Osteoblast (primary cell): Measurements from ENCODE around the gene DCDC1. TPM values are rescaled to one million over a fixed set of nuclear protein-coding genes. Genes with fewer than 3 reads are reported as not detected.

Experiments used
- DNase-seq: peaks from one replicate; pipeline ENCODE4 v3.0.0; 2011; ENCODE audit warnings: low spot score, mixed read lengths; ENCODE audit not compliant: insufficient read length; ENCODE audit errors: missing footprints
- H2AFZ ChIP-seq: 2 replicates; pipeline ENCODE4 v1.6.0; 2011; ENCODE audit warnings: mild to moderate bottlenecking, low read length
- H3K27ac ChIP-seq: 2 replicates; pipeline ENCODE4 v1.5.1; 2011; ENCODE audit warnings: mild to moderate bottlenecking, low read depth, low read length, moderate library complexity
- H3K27me3 ChIP-seq: 2 replicates; pipeline ENCODE4 v1.6.0; 2012; ENCODE audit warnings: mild to moderate bottlenecking, control low read depth, inconsistent platforms, low read length, moderate library complexity; ENCODE audit not compliant: insufficient read depth
- H3K36me3 ChIP-seq: 2 replicates; pipeline ENCODE4 v1.5.1; 2011; ENCODE audit warnings: mild to moderate bottlenecking, low read length, control low read depth, moderate library complexity; ENCODE audit not compliant: insufficient read depth
- H3K4me1 ChIP-seq: 2 replicates; pipeline ENCODE4 v1.5.1; 2011; ENCODE audit warnings: mild to moderate bottlenecking, low read length, control low read depth, moderate library complexity; ENCODE audit not compliant: insufficient read depth
- H3K4me2 ChIP-seq: 2 replicates; pipeline ENCODE4 v1.6.0; 2011; ENCODE audit warnings: mild to moderate bottlenecking, low read length; ENCODE audit not compliant: insufficient read depth
- H3K4me3 ChIP-seq: fragments of 200-600 bp; sonication (generic); 3 replicates; pipeline ENCODE4 v1.5.1; 2012; ENCODE audit warnings: mild to moderate bottlenecking, low read length, inconsistent platforms; ENCODE audit not compliant: insufficient read depth
- H3K79me2 ChIP-seq: 2 replicates; pipeline ENCODE4 v1.6.0; 2012; ENCODE audit warnings: mild to moderate bottlenecking, low read length, control low read depth, inconsistent platforms; ENCODE audit not compliant: insufficient read depth
- H3K9me3 ChIP-seq: 2 replicates; pipeline ENCODE4 v1.5.1; 2011; ENCODE audit warnings: low read depth, low read length, control low read depth
- H4K20me1 ChIP-seq: 2 replicates; pipeline ENCODE4 v1.6.0; 2012; ENCODE audit warnings: mild to moderate bottlenecking, low read length, control low read depth; ENCODE audit not compliant: insufficient read depth
- CTCF ChIP-seq: IDR thresholded peaks from 2 replicates; pipeline ENCODE4 v1.5.1; 2011; ENCODE audit warnings: mild to moderate bottlenecking, low read depth, low read length, moderate library complexity; ENCODE audit errors: extremely low read depth
- total RNA-seq: library from RNA; depleted of rRNA; stranded (reverse); fragments of >200 nt; gene quantifications from 2 replicates; pipeline ENCODE4 v1.2.3, GENCODE V29; 2012

The DCDC1 gene
- total RNA-seq, 1 donor: 1.1 TPM

- Histone ChIP-seq H4K20me1 (no peaks in the 10 kb centered on the region), H3K4me2 (no peak overlapping the region), H3K36me3 (no peaks in the 10 kb centered on the region), H3K79me2 (no peaks in the 10 kb centered on the region), H3K9me3 (no peaks in the 10 kb centered on the region), H3K27ac (no peak overlapping the region), H3K4me1 (no peaks in the 10 kb centered on the region), H3K4me3 (no peak overlapping the region), H2AFZ (no peak overlapping the region), H3K27me3 (no peaks in the 10 kb centered on the region)
- no peak for DNase-seq
- TF ChIP-seq CTCF: no peak
Measured at GRCh38 chr11:30825723-30826122, 543.8 kb downstream of the DCDC1 start.

- DNase-seq: no peak
- Histone ChIP-seq H3K4me1 (no peaks in the 10 kb centered on the region), H3K27me3 (no peaks in the 10 kb centered on the region), H4K20me1 (no peaks in the 10 kb centered on the region), H3K4me2 (no peak overlapping the region), H3K27ac (no peak overlapping the region), H3K79me2 (no peaks in the 10 kb centered on the region), H3K9me3 (no peaks in the 10 kb centered on the region), H3K4me3 (no peak overlapping the region), H3K36me3 (no peaks in the 10 kb centered on the region), H2AFZ (no peak overlapping the region)
- TF ChIP-seq CTCF: no peak
Measured at GRCh38 chr11:30823119-30823518, 546.4 kb downstream of the DCDC1 start.

GRCh38 chr11:30821438-30821965 lies 548.0 kb downstream of the DCDC1 start:
- no peak for DNase-seq
- Histone ChIP-seq H3K4me2 (no peak overlapping the region), H3K9me3 (no peaks in the 10 kb centered on the region), H3K4me3 (no peak overlapping the region), H3K4me1 (no peaks in the 10 kb centered on the region), H3K27ac (no peak overlapping the region), H3K36me3 (no peaks in the 10 kb centered on the region), H3K27me3 (no peaks in the 10 kb centered on the region), H4K20me1 (no peaks in the 10 kb centered on the region), H2AFZ (no peak overlapping the region), H3K79me2 (no peaks in the 10 kb centered on the region)
- TF ChIP-seq CTCF: no peak

GRCh38 chr11:30818721-30819120 lies 550.8 kb downstream of the DCDC1 start:
- no peak for DNase-seq
- Histone ChIP-seq H3K36me3 (no peaks in the 10 kb centered on the region), H4K20me1 (no peaks in the 10 kb centered on the region), H3K9me3 (no peaks in the 10 kb centered on the region), H2AFZ (no peak overlapping the region), H3K4me2 (no peak overlapping the region), H3K4me1 (no peaks in the 10 kb centered on the region), H3K27me3 (no peaks in the 10 kb centered on the region), H3K27ac (no peak overlapping the region), H3K79me2 (no peaks in the 10 kb centered on the region), H3K4me3 (no peak overlapping the region)
- TF ChIP-seq CTCF: no peak
